Measurements from ENCODE around the gene SHROOM3. TPM values are rescaled to one million over a fixed set of nuclear protein-coding genes. Genes with fewer than 3 reads are reported as not detected.
A peak's percentile ranks its signal among the peaks of the same experiment; 100 is the strongest.

Gene SHROOM3
- total RNA-seq, 6 experiments from 2014 or later = 15.2 to 35.8 (median 29.9) TPM

DNA sequence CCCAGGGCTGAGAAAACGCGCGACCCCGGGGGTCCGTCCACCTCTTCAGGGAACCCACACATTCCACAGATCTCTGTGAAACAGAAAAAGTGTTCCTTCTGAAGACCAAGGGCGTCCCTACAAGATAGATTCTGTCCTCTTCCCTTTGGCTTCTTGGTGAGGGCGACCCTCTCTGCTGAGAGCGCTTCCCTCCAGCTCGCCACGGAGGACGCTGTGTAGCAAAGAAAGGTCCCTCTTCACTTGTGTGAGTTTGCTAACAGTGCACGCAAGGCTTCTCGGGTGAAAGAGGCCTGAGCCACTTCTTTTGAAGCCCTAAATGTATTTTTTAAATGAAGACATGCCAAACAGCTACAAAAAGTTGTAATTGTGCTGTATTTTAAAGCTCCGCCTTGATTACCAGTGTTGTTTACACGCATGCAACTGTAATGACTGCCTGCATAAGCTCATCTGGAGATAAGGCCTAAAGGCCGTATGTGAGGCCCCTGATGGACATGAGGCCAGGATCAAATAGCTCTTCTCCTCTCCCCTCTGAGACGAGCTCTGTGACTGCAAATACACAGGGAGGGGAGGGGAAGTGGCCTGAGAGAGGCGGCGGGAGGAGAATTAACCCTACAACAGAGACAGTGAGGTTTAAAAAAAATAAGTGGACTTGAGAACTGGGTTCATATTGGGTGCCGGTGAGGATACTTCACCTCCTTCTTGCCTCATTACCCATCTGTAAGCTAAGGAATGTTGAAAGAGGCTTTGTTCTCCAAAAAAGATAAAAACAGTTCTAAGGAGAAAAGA, 367.4 kb downstream of the SHROOM3 start:
- no peaks in the 10 kb centered on the region for H3K27me3 ChIP-seq
- ATAC-seq = peak in 2 of 4 donors; percentile 17 to 54

DNA sequence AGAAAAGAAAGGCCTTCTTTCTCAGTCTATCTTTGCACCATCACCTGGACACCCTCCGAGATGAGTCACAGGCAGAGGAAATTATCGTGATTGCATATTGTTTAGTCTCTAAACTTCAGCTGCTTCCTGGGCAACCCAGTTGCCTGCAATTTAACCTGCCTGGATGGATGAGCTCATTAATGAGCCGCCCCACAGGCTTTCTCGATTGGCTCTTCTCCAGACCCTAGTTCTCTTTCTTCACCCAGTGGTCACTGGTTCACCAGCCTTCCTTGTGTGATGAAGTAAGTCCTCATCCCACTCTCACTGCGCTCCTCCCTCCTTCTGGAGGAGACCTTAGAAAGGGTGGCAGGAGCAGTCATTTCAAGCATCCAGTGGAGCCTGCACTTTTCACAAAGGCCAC, 368.5 kb downstream of the SHROOM3 start:
- H3K9me3 ChIP-seq = no peaks in the 10 kb centered on the region
- intact Hi-C loops (cut with DNase I) = no loop called here
- TF ChIP-seq POLR2A (IDR thresholded peaks at IDR 0.05) = no peak
- TF ChIP-seq, protein P1, sequence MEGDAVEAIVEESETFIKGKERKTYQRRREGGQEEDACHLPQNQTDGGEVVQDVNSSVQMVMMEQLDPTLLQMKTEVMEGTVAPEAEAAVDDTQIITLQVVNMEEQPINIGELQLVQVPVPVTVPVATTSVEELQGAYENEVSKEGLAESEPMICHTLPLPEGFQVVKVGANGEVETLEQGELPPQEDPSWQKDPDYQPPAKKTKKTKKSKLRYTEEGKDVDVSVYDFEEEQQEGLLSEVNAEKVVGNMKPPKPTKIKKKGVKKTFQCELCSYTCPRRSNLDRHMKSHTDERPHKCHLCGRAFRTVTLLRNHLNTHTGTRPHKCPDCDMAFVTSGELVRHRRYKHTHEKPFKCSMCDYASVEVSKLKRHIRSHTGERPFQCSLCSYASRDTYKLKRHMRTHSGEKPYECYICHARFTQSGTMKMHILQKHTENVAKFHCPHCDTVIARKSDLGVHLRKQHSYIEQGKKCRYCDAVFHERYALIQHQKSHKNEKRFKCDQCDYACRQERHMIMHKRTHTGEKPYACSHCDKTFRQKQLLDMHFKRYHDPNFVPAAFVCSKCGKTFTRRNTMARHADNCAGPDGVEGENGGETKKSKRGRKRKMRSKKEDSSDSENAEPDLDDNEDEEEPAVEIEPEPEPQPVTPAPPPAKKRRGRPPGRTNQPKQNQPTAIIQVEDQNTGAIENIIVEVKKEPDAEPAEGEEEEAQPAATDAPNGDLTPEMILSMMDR (IDR thresholded peaks at IDR 0.05) = no peak
- H3K27me3 ChIP-seq = no peaks in the 10 kb centered on the region
- WGBS (ENCODE audit: insufficient coverage, low coverage, low lambda C conversion rate, missing lambda C conversion rate) = 85% methylated on average over 5 of the region's 5 CpGs
- no peak for ATAC-seq
- no peaks in the 10 kb centered on the region for H3K4me1 ChIP-seq
- no peak overlapping the region for H3K4me3 ChIP-seq
- no peak overlapping the region for H3K27ac ChIP-seq
- H3K36me3 ChIP-seq = no peaks in the 10 kb centered on the region
- no peak for DNase-seq

More for the DNA sequence above, 367.4 kb downstream of the SHROOM3 start:
- no peak for DNase-seq
- 60% methylated on average over 15 of the region's 20 CpGs for WGBS (ENCODE audit: insufficient coverage, low coverage, low lambda C conversion rate, missing lambda C conversion rate)
- no peak overlapping the region for H3K4me3 ChIP-seq
- peak overlapping the region; percentile 13 to 33 (median 24) for H3K27ac ChIP-seq
- no peaks in the 10 kb centered on the region for H3K36me3 ChIP-seq
- TF ChIP-seq, protein P1 (IDR thresholded peaks at IDR 0.05) = no peak
- TF ChIP-seq POLR2A (IDR thresholded peaks at IDR 0.05) = no peak
- intact Hi-C loops (cut with DNase I) = no loop called here
- H3K4me1 ChIP-seq = no peaks in the 10 kb centered on the region
- H3K9me3 ChIP-seq = no peaks in the 10 kb centered on the region

DNA sequence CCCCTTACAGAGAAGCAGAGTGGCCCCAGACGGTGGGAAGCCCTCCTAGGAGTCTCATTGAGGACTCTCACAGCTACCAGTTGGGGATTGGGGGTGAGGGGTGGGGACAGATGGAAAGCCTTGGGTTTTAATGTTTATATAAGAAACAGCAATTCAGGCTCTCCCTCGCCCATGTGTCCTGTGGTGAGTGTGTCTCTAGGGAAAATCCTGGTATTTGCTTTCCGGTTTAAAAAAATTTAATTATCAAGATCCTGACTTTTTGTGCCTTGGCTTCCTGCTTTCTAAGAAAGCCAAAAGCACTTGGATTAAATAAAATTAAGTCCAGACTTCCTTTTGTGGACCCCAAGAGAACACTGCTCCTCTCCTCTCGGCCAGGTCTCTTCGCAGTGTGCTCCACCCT, 369.1 kb downstream of the SHROOM3 start:
- no peaks in the 10 kb centered on the region for H3K27me3 ChIP-seq
- intact Hi-C loops (cut with DNase I) = no loop called here
- H3K4me3 ChIP-seq = no peak overlapping the region
- TF ChIP-seq POLR2A (IDR thresholded peaks at IDR 0.05) = no peak
- TF ChIP-seq, protein P1 (IDR thresholded peaks at IDR 0.05) = no peak
- no peaks in the 10 kb centered on the region for H3K4me1 ChIP-seq
- DNase-seq (no peak), ATAC-seq (no peak)
- 56% methylated on average over 5 of the region's 5 CpGs for WGBS (ENCODE audit: insufficient coverage, low coverage, low lambda C conversion rate, missing lambda C conversion rate)
- H3K9me3 ChIP-seq = no peaks in the 10 kb centered on the region
- no peak overlapping the region for H3K27ac ChIP-seq
- H3K36me3 ChIP-seq = no peaks in the 10 kb centered on the region

DNA sequence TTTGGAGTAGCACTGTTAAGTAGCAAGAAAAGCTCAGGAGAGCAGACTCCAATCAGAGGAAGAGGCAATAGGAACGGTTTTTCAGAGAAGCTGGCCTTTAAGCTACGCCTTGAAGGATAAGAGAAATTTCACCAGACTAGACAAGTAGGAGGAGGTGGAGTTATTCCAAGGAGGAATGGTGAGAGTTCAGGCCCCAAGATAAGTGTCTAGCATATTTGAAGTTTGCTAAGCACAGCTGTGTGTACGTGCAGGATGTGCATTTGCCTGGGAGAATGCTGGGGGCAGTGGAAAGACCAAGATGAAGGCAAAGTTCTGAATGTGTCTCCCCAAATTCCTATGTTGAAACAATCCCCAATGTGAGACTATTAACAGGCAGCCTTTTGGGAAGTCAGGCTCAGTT, 371.3 kb downstream of the SHROOM3 start:
- peaks cover 0 to 12% (median 4%) of the 10 kb centered on the region in 4 donors for H3K4me1 ChIP-seq
- ATAC-seq = no peak
- H3K4me3 ChIP-seq = no peak overlapping the region

More for the DNA sequence above, 371.3 kb downstream of the SHROOM3 start:
- Histone ChIP-seq H3K27ac (peak overlapping the region in 1 of 3 donors; percentile 31), H3K36me3 (no peaks in the 10 kb centered on the region), H3K27me3 (no peaks in the 10 kb centered on the region), H3K9me3 (no peaks in the 10 kb centered on the region)
- intact Hi-C loops (cut with DNase I) = no loop called here
- no peak for TF ChIP-seq POLR2A (IDR thresholded peaks at IDR 0.05)
- TF ChIP-seq, protein P1 (IDR thresholded peaks at IDR 0.05) = no peak
- DNase-seq = no peak
- WGBS (ENCODE audit: insufficient coverage, low coverage, low lambda C conversion rate, missing lambda C conversion rate) = 84% methylated on average over 2 of the region's 3 CpGs
